Stomach (tissue), 4 donors: Measurements from ENCODE around the gene NFIC.

Experiments
- CTCF ChIP-seq, 7 experiments: fragments of 450-650 bp in 4 of 7; fragments of 200-600 bp in 3 of 7; sonication (generic) in 3 of 7; IDR thresholded peaks; one replicate each; pipeline ENCODE4 v1.5.1; 2016 to 2019; ENCODE audit warnings: antibody characterized with exemption in 7 of 7, control low read depth in 2 of 7, mild to moderate bottlenecking in 1 of 7
- EP300 ChIP-seq: sonication (generic); formaldehyde crosslinking; IDR thresholded peaks from one replicate; pipeline ENCODE4 v1.6.1; 2017; ENCODE audit warnings: antibody characterized with exemption
- POLR2A ChIP-seq, 4 donors: fragments of 450-650 bp; IDR thresholded peaks; one replicate each; pipeline ENCODE4 v1.6.1; 2016; ENCODE audit warnings: antibody characterized with exemption in 4 of 4, control low read depth in 2 of 4, mild to moderate bottlenecking in 1 of 4, moderate library complexity in 1 of 4
- POLR2AphosphoS5 ChIP-seq, 3 donors: sonication (generic); formaldehyde crosslinking; IDR thresholded peaks; one replicate each; pipeline ENCODE4 v1.6.1; 2016; ENCODE audit warnings: antibody characterized with exemption in 3 of 3

DNA sequence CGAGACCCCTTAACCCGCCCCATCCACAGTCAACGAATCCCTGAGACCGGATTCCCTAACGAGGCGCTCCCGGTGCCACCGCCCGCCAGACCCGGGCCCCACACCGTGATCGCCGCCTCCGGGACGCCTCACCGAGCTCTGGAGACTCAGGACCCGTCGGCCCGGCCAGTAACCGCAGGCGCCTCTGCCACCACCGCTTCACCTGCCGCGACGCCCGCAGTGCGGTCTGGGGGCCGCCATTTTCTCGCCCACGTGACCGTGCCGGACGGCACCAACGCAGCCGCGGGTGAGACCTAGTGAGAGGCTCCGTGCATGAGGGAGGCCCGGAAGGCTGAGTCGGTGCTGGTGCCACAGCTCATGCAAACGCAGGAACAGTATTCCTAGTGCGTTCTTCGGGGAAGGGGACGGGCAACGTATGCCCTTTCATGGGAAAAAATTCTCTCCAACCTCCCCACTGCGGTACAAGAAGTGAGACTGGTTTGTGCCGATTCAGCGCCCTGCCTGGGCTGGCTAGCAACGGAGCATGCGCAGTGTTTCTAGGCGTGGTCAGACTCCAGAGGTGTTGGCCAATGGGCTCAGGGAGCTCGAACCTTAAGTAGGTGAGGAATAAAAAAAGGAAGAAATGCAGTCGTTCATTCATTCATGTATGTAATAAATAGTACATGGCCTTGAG is 134.2 kb downstream of the NFIC start, which contains the start of gene DOHH:
- TF ChIP-seq CTCF (IDR thresholded peaks at IDR 0.05) (peak in 1 of 7 experiments; percentile 7), POLR2A (IDR thresholded peaks at IDR 0.05) (no peak), EP300 (no peak), POLR2AphosphoS5 (IDR thresholded peaks at IDR 0.05) (peak in 2 of 3 donors; percentile 70 to 82)
